Left ventricle myocardium inferior (tissue), 1 donor: ENCODE measurements around the gene MLXIP. TPM values are rescaled to one million over a fixed set of nuclear protein-coding genes. Genes with fewer than 3 reads are reported as not detected.

Experiments
- DNase-seq: peaks from one replicate; pipeline ENCODE4 v3.0.0-alpha.2; 2020
- H3K27ac ChIP-seq: fragments of 200-600 bp; replicated peaks from 2 replicates; pipeline ENCODE4 v1.8.0; 2021
- H3K27me3 ChIP-seq: fragments of 200-600 bp; 2 replicates; pipeline ENCODE4 v1.8.0; 2021; ENCODE audit warnings: low read depth
- H3K36me3 ChIP-seq: fragments of 200-600 bp; 2 replicates; pipeline ENCODE4 v1.8.0; 2021
- H3K4me1 ChIP-seq: fragments of 200-600 bp; 2 replicates; pipeline ENCODE4 v1.8.0; 2021
- H3K4me3 ChIP-seq: fragments of 200-600 bp; 2 replicates; pipeline ENCODE4 v1.8.0; 2021; ENCODE audit warnings: mild to moderate bottlenecking, moderate library complexity
- H3K9me3 ChIP-seq: fragments of 200-600 bp; replicated peaks from 2 replicates; pipeline ENCODE4 v1.8.0; 2021
- CTCF ChIP-seq: fragments of 200-600 bp; IDR thresholded peaks from 2 replicates; pipeline ENCODE4 v1.8.0; 2021; ENCODE audit warnings: antibody characterized with exemption, mild to moderate bottlenecking, borderline replicate concordance
- intact Hi-C: fragments of 100-400 bp; cut with micrococcal nuclease; formaldehyde crosslinking; loops from one replicate; pipeline ENCODE4 v1.11.0; 2022
- total RNA-seq: library from RNA; stranded (reverse); fragmentation: NEBNext Ultra II Directional; extraction: Animal tissue kit (Norgen Biotek cat#: 25700); gene quantifications from one replicate; pipeline ENCODE4 v1.2.1, GENCODE V29; 2021
- donor health status: DM: no; HTN: yes; CAD: no; lungs with severe emphysema.

MLXIP gene
- total RNA-seq, 1 donor from 2014 or later = 16.7 TPM

GRCh38 chr12:122124370-122124769 lies 45.8 kb downstream of the MLXIP start:
- TF ChIP-seq CTCF = no peak
- no peak for DNase-seq
- no peaks in the 10 kb centered on the region for H3K9me3 ChIP-seq
- no peak overlapping the region for H3K27ac ChIP-seq
- peaks cover 67% of the 10 kb centered on the region for H3K4me1 ChIP-seq
- H3K4me3 ChIP-seq = no peak overlapping the region
- H3K27me3 ChIP-seq = no peaks in the 10 kb centered on the region
- intact Hi-C loops = loop anchor here (10.0 kb wide), 1 partner anchor 210 kb away; the partner anchor contains the start of gene CFAP251
- peaks cover 18% of the 10 kb centered on the region for H3K36me3 ChIP-seq

GRCh38 chr12:122125452-122126341 lies 47.1 kb downstream of the MLXIP start:
- Histone ChIP-seq H3K36me3 (peaks cover 32% of the 10 kb centered on the region), H3K4me3 (no peak overlapping the region), H3K27me3 (no peaks in the 10 kb centered on the region), H3K4me1 (peaks cover 67% of the 10 kb centered on the region), H3K9me3 (no peaks in the 10 kb centered on the region), H3K27ac (no peak overlapping the region)
- DNase-seq = no peak
- TF ChIP-seq CTCF = no peak
- intact Hi-C loops = loop anchor here (10.0 kb wide), 1 partner anchor 211 kb away; the partner anchor contains the start of gene CFAP251

- Histone ChIP-seq H3K4me1 (peaks cover 66% of the 10 kb centered on the region), H3K4me3 (no peak overlapping the region), H3K9me3 (no peaks in the 10 kb centered on the region), H3K27ac (no peak overlapping the region), H3K36me3 (peaks cover 37% of the 10 kb centered on the region), H3K27me3 (no peaks in the 10 kb centered on the region)
- no peak for DNase-seq
- no peak for TF ChIP-seq CTCF
- intact Hi-C loops = loop anchor here (10.0 kb wide), 1 partner anchor 211 kb away; the partner anchor contains the start of gene CFAP251
Observed at GRCh38 chr12:122126342-122126635, 47.7 kb downstream of the MLXIP start.

- H3K9me3 ChIP-seq = no peaks in the 10 kb centered on the region
- H3K4me1 ChIP-seq = peaks cover 60% of the 10 kb centered on the region
- peaks cover 44% of the 10 kb centered on the region for H3K36me3 ChIP-seq
- no peak overlapping the region for H3K4me3 ChIP-seq
- intact Hi-C loops = loop anchor here (10.0 kb wide), 1 partner anchor 212 kb away; the partner anchor contains the start of gene CFAP251
- peak; percentile 43 for TF ChIP-seq CTCF
- no peak overlapping the region for H3K27ac ChIP-seq
- DNase-seq = no peak
- H3K27me3 ChIP-seq = no peaks in the 10 kb centered on the region
Observed at GRCh38 chr12:122126713-122127597, 48.4 kb downstream of the MLXIP start.

- no peaks in the 10 kb centered on the region for H3K9me3 ChIP-seq
- no peaks in the 10 kb centered on the region for H3K27me3 ChIP-seq
- peaks cover 53% of the 10 kb centered on the region for H3K36me3 ChIP-seq
- intact Hi-C loops = loop anchor here (10.0 kb wide), 1 partner anchor 213 kb away; the partner anchor contains the start of gene CFAP251
- no peak for TF ChIP-seq CTCF
- no peak overlapping the region for H3K27ac ChIP-seq
- DNase-seq = no peak
- H3K4me3 ChIP-seq = no peak overlapping the region
- H3K4me1 ChIP-seq = peaks cover 53% of the 10 kb centered on the region
Observed at GRCh38 chr12:122127839-122128238, 49.3 kb downstream of the MLXIP start.
